Activated CD4-positive, CD25-positive, alpha-beta regulatory T cell (primary cell): ENCODE measurements around the gene TOX2.

Experiments
- DNase-seq, 4 experiments: peaks; one replicate each; lab custom pipeline; 2025; lab: John Stamatoyannopoulos, UW

TOX2 gene

GRCh38 chr20:43999848-44000247 lies 85.2 kb downstream of the TOX2 start:
- DNase-seq: no peak

- DNase-seq: no peak
These were observed 87.3 kb downstream of the TOX2 start for GRCh38 chr20:44001667-44002596.

- no peak for DNase-seq
These were observed 88.2 kb downstream of the TOX2 start for GRCh38 chr20:44002861-44003260.

GRCh38 chr20:44003609-44004008 lies 89.0 kb downstream of the TOX2 start:
- DNase-seq: no peak

- no peak for DNase-seq
These were observed 89.8 kb downstream of the TOX2 start for GRCh38 chr20:44004306-44004915.

GRCh38 chr20:44005661-44006060 lies 91.0 kb downstream of the TOX2 start:
- DNase-seq: no peak

GRCh38 chr20:44006126-44006525 lies 91.5 kb downstream of the TOX2 start:
- DNase-seq: no peak

- no peak for DNase-seq
These were observed 91.9 kb downstream of the TOX2 start for GRCh38 chr20:44006578-44006977.

GRCh38 chr20:44008806-44009678 lies 94.4 kb downstream of the TOX2 start:
- DNase-seq: no peak

- no peak for DNase-seq
These were observed 95.0 kb downstream of the TOX2 start for GRCh38 chr20:44009679-44009992.

GRCh38 chr20:44010162-44010704 lies 95.6 kb downstream of the TOX2 start:
- DNase-seq: no peak

- no peak for DNase-seq
These were observed 96.7 kb downstream of the TOX2 start for GRCh38 chr20:44011251-44011940.

GRCh38 chr20:44012466-44013226 lies 98.0 kb downstream of the TOX2 start:
- no peak for DNase-seq

- no peak for DNase-seq
These were observed 100.4 kb downstream of the TOX2 start for GRCh38 chr20:44014807-44015732.

- DNase-seq: no peak
These were observed 101.1 kb downstream of the TOX2 start for GRCh38 chr20:44015733-44016103.

GRCh38 chr20:44016525-44016924 lies 101.9 kb downstream of the TOX2 start:
- DNase-seq: no peak

GRCh38 chr20:44017211-44017610 lies 102.6 kb downstream of the TOX2 start:
- DNase-seq: no peak

- DNase-seq: no peak
These were observed 103.2 kb downstream of the TOX2 start for GRCh38 chr20:44017905-44018258.

GRCh38 chr20:44018259-44018941 lies 103.7 kb downstream of the TOX2 start:
- no peak for DNase-seq
